Spleen (tissue), 7 donors: Measurements from ENCODE around the gene ERC2.

Source experiments
- POLR2A ChIP-seq, 3 donors: fragments of 450-650 bp; IDR thresholded peaks; one replicate each; pipeline ENCODE4 v1.5.1; 2017; ENCODE audit warnings: antibody characterized with exemption in 3 of 3, mild to moderate bottlenecking in 1 of 3
- POLR2AphosphoS5 ChIP-seq, 3 donors: sonication (generic); formaldehyde crosslinking; IDR thresholded peaks; one replicate each; pipeline ENCODE4 v1.5.1; 2017; ENCODE audit warnings: antibody characterized with exemption in 3 of 3
- TF ChIP-seq, protein P1 (sequence below), 11 experiments: fragments of 200-600 bp in 7 of 11; fragments of 450-650 bp in 4 of 11; sonication (generic) in 4 of 11; IDR thresholded peaks in 8 of 11; conservative IDR thresholded peaks in 3 of 11; 1 replicate in 7 of 11; 2 replicates in 4 of 11; pipeline versions ENCODE4 v1.4.0 to v1.8.0; 2016 to 2021; ENCODE audit warnings: antibody characterized with exemption in 11 of 11, inconsistent platforms in 4 of 11, mild to moderate bottlenecking in 1 of 11
- donor health status: DM: no; HTN: no; CAD: no; lungs with moderate emphysema.
- donor health status: DM: no; HTN: no; CAD: no.
- donor health status: DM: no; HTN: no; CAD: no.

DNA sequence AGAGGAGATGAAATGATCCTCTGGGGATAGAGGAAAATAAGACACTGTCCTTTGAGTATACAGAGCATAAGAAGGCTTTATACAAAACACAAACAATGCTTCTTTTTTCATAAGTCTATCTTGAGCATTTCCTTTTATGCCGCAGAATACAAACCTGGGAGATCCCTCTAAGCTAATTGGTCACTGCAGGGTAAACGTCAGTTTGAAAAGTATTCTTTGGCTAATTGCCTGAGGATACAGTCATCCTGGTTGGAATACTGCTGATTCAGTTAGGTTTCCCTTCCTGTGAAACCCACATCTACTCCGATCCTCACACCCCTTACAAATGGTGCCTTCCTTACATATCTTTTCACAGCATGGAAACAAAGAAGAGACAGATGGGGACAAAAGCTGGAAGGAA is 991.8 kb downstream of the ERC2 start:
- TF ChIP-seq, protein P1, sequence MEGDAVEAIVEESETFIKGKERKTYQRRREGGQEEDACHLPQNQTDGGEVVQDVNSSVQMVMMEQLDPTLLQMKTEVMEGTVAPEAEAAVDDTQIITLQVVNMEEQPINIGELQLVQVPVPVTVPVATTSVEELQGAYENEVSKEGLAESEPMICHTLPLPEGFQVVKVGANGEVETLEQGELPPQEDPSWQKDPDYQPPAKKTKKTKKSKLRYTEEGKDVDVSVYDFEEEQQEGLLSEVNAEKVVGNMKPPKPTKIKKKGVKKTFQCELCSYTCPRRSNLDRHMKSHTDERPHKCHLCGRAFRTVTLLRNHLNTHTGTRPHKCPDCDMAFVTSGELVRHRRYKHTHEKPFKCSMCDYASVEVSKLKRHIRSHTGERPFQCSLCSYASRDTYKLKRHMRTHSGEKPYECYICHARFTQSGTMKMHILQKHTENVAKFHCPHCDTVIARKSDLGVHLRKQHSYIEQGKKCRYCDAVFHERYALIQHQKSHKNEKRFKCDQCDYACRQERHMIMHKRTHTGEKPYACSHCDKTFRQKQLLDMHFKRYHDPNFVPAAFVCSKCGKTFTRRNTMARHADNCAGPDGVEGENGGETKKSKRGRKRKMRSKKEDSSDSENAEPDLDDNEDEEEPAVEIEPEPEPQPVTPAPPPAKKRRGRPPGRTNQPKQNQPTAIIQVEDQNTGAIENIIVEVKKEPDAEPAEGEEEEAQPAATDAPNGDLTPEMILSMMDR (IDR thresholded peaks at IDR 0.05 in 8 of 11, conservative IDR thresholded peaks at IDR 0.05 in 3 of 11) = no peak
- TF ChIP-seq POLR2AphosphoS5 (IDR thresholded peaks at IDR 0.05) (no peak), POLR2A (IDR thresholded peaks at IDR 0.05) (no peak)
